ENCODE results near the gene RHAG.

The RHAG gene

GRCh38 chr6:49576618-49577017, 60.0 kb downstream of the RHAG start:
- no peak overlapping the region for H3K4me3 ChIP-seq (ENCODE audit: low read depth, low read length)
- no peak overlapping the region for H3K27ac ChIP-seq (ENCODE audit: extremely low read depth, low read depth, low read length)
- CTCF ChIA-PET, result interaction anchor here (2.6 kb wide), 1 partner anchor 30 kb away, joined by 8 read pairs; no protein-coding TSS in a partner anchor
- H3K36me3 ChIP-seq (ENCODE audit: control insufficient read depth in 2 of 2, insufficient read depth in 1 of 2, low read length in 2 of 2), result no peaks in the 10 kb centered on the region
- POLR2A ChIA-PET, result no interaction called here
- no peaks in the 10 kb centered on the region for H3K4me1 ChIP-seq (ENCODE audit: control insufficient read depth, insufficient read depth, low read length)
- TF ChIP-seq ZNF274 (IDR thresholded peaks at IDR 0.05; ENCODE audit: low read length) (no peak), ZNF274 (tag by site-specific recombination; IDR thresholded peaks at IDR 0.05; ENCODE audit: borderline replicate concordance) (no peak), WT1 (tag by site-specific recombination; IDR thresholded peaks at IDR 0.05) (no peak), BCL11A (tag by site-specific recombination; IDR thresholded peaks at IDR 0.05; ENCODE audit: low read depth) (no peak), ZNF121 (tag by site-specific recombination; IDR thresholded peaks at IDR 0.05) (no peak), ZNF596 (tag by site-specific recombination; IDR thresholded peaks at IDR 0.05) (no peak)
- H3K9me3 ChIP-seq (ENCODE audit: control insufficient read depth, insufficient read depth, low read depth, low read length), result no peaks in the 10 kb centered on the region

- CTCF ChIA-PET, result interaction anchor here (1.0 to 1.5 kb wide), 3 partner anchors 35 to 39 kb away, joined by 3 to 16 read pairs (median 4); no protein-coding TSS in a partner anchor
- Histone ChIP-seq H3K9me3 (ENCODE audit: control insufficient read depth, insufficient read depth, low read depth, low read length) (no peaks in the 10 kb centered on the region), H3K36me3 (ENCODE audit: control insufficient read depth in 2 of 2, insufficient read depth in 1 of 2, low read length in 2 of 2) (no peaks in the 10 kb centered on the region), H3K27ac (ENCODE audit: extremely low read depth, low read depth, low read length) (no peak overlapping the region), H3K4me3 (ENCODE audit: low read depth, low read length) (no peak overlapping the region), H3K4me1 (ENCODE audit: control insufficient read depth, insufficient read depth, low read length) (peaks cover 15% of the 10 kb centered on the region)
- TF ChIP-seq HOXC10 (CRISPR knock-in tag; IDR thresholded peaks at IDR 0.05) (no peak), OSR2 (tag by site-specific recombination; IDR thresholded peaks at IDR 0.05) (peak; percentile 36; the same call in 1 of the 2 replicates)
- POLR2A ChIA-PET, result no interaction called here
Measured at GRCh38 chr6:49570474-49571079, 66.1 kb downstream of the RHAG start.

- Histone ChIP-seq H3K27ac (ENCODE audit: extremely low read depth, low read depth, low read length) (no peak overlapping the region), H3K36me3 (ENCODE audit: control insufficient read depth in 2 of 2, insufficient read depth in 1 of 2, low read length in 2 of 2) (peaks cover 0 to 3% of the 10 kb centered on the region in 2 experiments; a peak in 1 of 3 replicates), H3K4me1 (ENCODE audit: control insufficient read depth, insufficient read depth, low read length) (peaks cover 14% of the 10 kb centered on the region), H3K4me3 (ENCODE audit: low read depth, low read length) (no peak overlapping the region), H3K9me3 (ENCODE audit: control insufficient read depth, insufficient read depth, low read depth, low read length) (no peaks in the 10 kb centered on the region)
- no peak for TF ChIP-seq SCRT1 (tag by site-specific recombination; IDR thresholded peaks at IDR 0.05; ENCODE audit: borderline replicate concordance)
- no peak for TF ChIP-seq ZNF48 (tag by site-specific recombination; IDR thresholded peaks at IDR 0.05)
- TF ChIP-seq ZNF792 (tag by site-specific recombination; IDR thresholded peaks at IDR 0.05), result no peak
- no peak for TF ChIP-seq ZNF394 (tag by site-specific recombination; IDR thresholded peaks at IDR 0.05; ENCODE audit: borderline replicate concordance)
- no peak for TF ChIP-seq ZNF24 (tag by site-specific recombination; IDR thresholded peaks at IDR 0.05)
- no peak for TF ChIP-seq ZNF23 (tag by site-specific recombination; IDR thresholded peaks at IDR 0.05; ENCODE audit: borderline replicate concordance)
- no peak for TF ChIP-seq ZNF501 (tag by site-specific recombination; IDR thresholded peaks at IDR 0.05)
- TF ChIP-seq ZFHX2 (tag by site-specific recombination; conservative IDR thresholded peaks at IDR 0.05), result no peak
- TF ChIP-seq HOXA7 (CRISPR knock-in tag; IDR thresholded peaks at IDR 0.05; ENCODE audit: borderline replicate concordance), result no peak
- TF ChIP-seq ZNF354C (tag by site-specific recombination; IDR thresholded peaks at IDR 0.05; ENCODE audit: borderline replicate concordance, low read depth), result no peak
- TF ChIP-seq ZSCAN16 (tag by site-specific recombination; IDR thresholded peaks at IDR 0.05), result no peak
- no peak for TF ChIP-seq ZNF585B (tag by site-specific recombination; IDR thresholded peaks at IDR 0.05)
- TF ChIP-seq ZNF335 (tag by site-specific recombination; conservative IDR thresholded peaks at IDR 0.05), result no peak
- no peak for TF ChIP-seq ZNF529 (tag by site-specific recombination; IDR thresholded peaks at IDR 0.05; ENCODE audit: insufficient replicate concordance)
- no peak for TF ChIP-seq ZXDB (tag by site-specific recombination; IDR thresholded peaks at IDR 0.05)
- no peak for TF ChIP-seq OVOL3 (tag by site-specific recombination; IDR thresholded peaks at IDR 0.05)
- TF ChIP-seq KLF1 (tag by site-specific recombination; IDR thresholded peaks at IDR 0.05), result no peak
- TF ChIP-seq ZBTB44 (tag by site-specific recombination; IDR thresholded peaks at IDR 0.05), result no peak
- TF ChIP-seq ZNF140 (tag by site-specific recombination; IDR thresholded peaks at IDR 0.05), result no peak
- ChIA-PET CTCF (interaction anchor here (0.9 to 1.2 kb wide), 4 partner anchors 31 to 42 kb away, joined by 3 to 7 read pairs (median 3); no protein-coding TSS in a partner anchor), POLR2A (no interaction called here)
Measured at GRCh38 chr6:49565855-49566254, 70.8 kb downstream of the RHAG start.

All from HEK293 (cell line).